Esophagus squamous epithelium (tissue), 4 donors: ENCODE data around the gene TRIM24.

Source experiments
- CTCF ChIP-seq, 6 experiments: fragments of 450-650 bp in 4 of 6; fragments of 200-600 bp in 2 of 6; sonication (generic) in 2 of 6; IDR thresholded peaks; one replicate each; pipeline ENCODE4 v1.5.1; 2016 to 2019; ENCODE audit warnings: antibody characterized with exemption in 6 of 6, mild to moderate bottlenecking in 4 of 6, moderate library complexity in 4 of 6
- POLR2A ChIP-seq, 4 donors: fragments of 450-650 bp; IDR thresholded peaks; one replicate each; pipeline ENCODE4 v1.6.1; 2017; ENCODE audit warnings: antibody characterized with exemption in 4 of 4, mild to moderate bottlenecking in 4 of 4, moderate library complexity in 3 of 4

- TF ChIP-seq POLR2A (IDR thresholded peaks at IDR 0.05) (no peak), CTCF (IDR thresholded peaks at IDR 0.05) (no peak)
Measured at GRCh38 chr7:138555684-138556083, 95.6 kb downstream of the TRIM24 start.
